HG02588 (cell line): ENCODE results near the gene HOXB6.

Experiments
- ATAC-seq: cut with Tn5 transposase; IDR thresholded peaks from one replicate; pipeline ENCODE4 v1.9.1; 2021; ENCODE audit warnings: mild to moderate bottlenecking, moderate library complexity; ENCODE audit not compliant: unreplicated experiment

Gene HOXB6

GRCh38 chr17:48583708-48584222 lies 21.0 kb downstream of the HOXB6 start:
- ATAC-seq: no peak

GRCh38 chr17:48582750-48583069 lies 22.1 kb downstream of the HOXB6 start:
- ATAC-seq: no peak

GRCh38 chr17:48579760-48580554 lies 24.8 kb downstream of the HOXB6 start:
- ATAC-seq: no peak

GRCh38 chr17:48579471-48579759 lies 25.4 kb downstream of the HOXB6 start:
- no peak for ATAC-seq

GRCh38 chr17:48578616-48579470 lies 25.9 kb downstream of the HOXB6 start:
- ATAC-seq: peak; percentile 34

GRCh38 chr17:48577946-48578615 lies 26.7 kb downstream of the HOXB6 start, which contains the start of gene HOXB4:
HOXB4 (minus strand) TSS chr17:48578350; CDS start chr17:48578319, 31 bp downstream.
- ATAC-seq: peak; percentile 54

- peak; percentile 12 for ATAC-seq
These were observed 27.3 kb downstream of the HOXB6 start for GRCh38 chr17:48577330-48577945.

- no peak for ATAC-seq
These were observed 28.1 kb downstream of the HOXB6 start for GRCh38 chr17:48576479-48577309.

- ATAC-seq: no peak
These were observed 28.9 kb downstream of the HOXB6 start for GRCh38 chr17:48575673-48576478.

GRCh38 chr17:48575066-48575582 lies 29.7 kb downstream of the HOXB6 start:
- ATAC-seq: no peak

- no peak for ATAC-seq
These were observed 30.2 kb downstream of the HOXB6 start for GRCh38 chr17:48574505-48575065.

- no peak for ATAC-seq
These were observed 32.9 kb downstream of the HOXB6 start for GRCh38 chr17:48571826-48572417.

GRCh38 chr17:48571024-48571818 lies 33.6 kb downstream of the HOXB6 start:
- ATAC-seq: no peak

- no peak for ATAC-seq
These were observed 34.3 kb downstream of the HOXB6 start for GRCh38 chr17:48570325-48571023.

- ATAC-seq: no peak
These were observed 35.0 kb downstream of the HOXB6 start for GRCh38 chr17:48569674-48570324.

- no peak for ATAC-seq
These were observed 35.6 kb downstream of the HOXB6 start for GRCh38 chr17:48569240-48569582.
